NCI-H1092 (cell line): ENCODE results near the gene ZBTB45.

Experiments used
- DNase-seq: peaks from one replicate; lab custom pipeline; 2025; lab: John Stamatoyannopoulos, UW

ZBTB45 gene

DNA sequence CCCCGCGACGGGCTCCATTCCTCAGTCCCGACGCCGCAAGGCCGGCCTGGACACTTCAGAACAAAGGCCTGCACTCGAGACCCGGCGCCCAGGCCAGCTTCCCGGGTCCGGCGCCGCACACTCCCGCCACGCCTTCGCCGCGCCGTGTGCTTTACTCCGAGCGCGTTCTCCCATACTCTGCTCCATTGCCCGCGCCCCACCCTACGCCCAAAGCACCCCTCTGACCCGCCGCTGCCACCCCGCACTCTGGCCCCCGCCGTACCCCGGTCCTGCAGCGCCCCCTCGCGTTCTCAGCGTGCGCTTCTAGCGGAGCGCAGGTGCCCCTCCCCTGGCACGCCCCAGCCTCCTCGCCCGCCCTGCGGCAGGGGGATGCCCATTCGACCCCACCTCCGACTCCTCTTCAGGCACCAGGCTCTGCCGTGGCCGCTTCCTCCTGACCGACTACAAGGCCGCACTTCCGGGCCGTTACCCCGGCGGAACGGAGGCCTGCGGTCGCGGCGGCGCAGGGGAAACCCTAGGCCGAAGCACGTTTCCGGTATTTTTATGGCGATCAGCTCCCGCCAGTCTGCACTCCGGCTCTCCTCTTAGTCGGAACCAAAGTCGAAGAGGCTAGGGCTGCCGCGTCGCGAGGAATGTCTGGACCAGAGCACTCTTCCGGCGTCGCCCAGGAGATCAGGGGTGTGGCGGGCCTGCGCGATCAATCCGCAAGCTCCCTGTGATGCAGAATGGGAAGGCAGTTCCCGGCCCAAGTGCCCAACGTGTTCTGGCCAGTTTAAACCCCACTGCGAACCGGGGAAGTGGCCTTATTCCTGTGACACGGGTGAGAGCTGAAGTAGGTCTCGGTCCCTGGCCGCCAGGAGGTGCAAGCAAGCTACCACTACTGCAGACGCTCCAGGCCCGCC is at the start of gene ZBTB45:
TSS of gene ZBTB45 (minus strand) at position 456 of the 902 bp plus-strand sequence. CDS start 2,137 bp downstream, outside the sequence.
- DNase-seq = peak; percentile 90

DNA sequence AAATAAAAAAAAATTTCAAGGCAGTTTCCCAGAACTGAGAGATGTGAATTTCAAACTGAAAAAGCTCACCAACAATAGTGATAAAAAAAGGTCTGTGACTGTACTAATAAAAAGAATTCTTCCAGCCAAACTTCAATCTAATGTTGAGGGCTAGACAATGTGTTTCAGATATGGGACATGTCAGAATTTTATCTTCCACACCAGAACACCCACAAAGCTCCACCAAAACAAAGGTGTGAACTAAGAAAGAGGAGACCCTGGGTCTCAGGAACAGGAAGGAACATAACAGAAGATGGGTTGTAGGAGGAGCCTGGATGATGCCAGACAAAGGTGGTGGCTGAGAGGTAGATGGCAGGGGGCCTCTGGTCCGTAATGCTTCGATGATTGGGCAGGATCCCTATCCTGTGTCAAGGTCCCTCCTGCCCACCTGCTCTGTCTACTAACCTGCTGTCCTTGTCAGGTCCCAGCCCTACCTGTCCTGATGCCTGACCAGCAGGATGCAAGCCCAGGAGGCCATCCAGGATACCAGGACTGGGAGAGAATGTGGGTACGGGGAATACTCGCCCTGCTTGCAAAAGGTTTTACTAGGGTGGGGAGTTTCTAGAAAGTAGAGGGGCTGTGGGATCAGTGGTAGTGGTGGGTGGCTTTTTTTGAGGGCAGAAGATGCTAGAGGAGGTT is 49.0 kb upstream of the ZBTB45 start:
- no peak for DNase-seq

DNA sequence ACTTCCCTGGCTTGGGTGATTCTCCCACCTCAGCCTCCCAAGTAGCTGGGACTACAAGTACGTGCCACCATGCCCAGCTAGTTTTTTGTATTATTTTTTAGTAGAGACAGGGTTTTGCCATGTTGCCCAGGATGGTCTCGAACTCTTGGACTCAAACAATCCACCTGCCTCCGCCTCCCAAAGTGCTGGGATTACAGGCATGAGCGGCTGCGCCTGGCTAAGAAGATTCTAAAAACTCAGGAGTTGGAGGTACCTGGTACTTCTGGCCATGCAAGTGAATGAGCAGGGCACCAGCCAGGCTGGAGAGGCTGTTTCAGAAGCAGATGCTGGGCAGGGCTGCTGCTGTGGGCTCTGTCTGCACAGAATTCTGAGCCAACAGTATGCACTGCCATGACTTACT is 47.4 kb upstream of the ZBTB45 start:
- DNase-seq = no peak

DNA sequence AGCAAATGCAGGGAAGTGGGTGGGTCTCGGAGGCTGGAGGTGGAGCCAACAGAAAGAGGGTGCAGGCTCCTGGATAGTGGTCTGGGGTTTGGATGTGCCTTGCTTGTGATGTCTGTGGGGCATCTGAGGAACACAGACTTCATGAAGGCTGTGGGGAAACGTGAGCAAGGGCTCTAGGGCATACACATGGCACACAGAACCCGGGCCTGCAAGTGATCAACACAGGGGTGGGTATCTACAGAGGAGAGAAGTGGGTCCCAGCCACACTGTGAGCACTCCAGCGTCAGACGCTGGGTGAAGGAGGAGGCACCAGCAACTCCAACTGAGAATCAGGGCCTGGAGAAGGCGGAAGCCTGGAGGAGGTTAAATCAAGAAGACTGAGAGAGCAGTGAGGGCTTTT is 44.2 kb upstream of the ZBTB45 start:
- DNase-seq = no peak

DNA sequence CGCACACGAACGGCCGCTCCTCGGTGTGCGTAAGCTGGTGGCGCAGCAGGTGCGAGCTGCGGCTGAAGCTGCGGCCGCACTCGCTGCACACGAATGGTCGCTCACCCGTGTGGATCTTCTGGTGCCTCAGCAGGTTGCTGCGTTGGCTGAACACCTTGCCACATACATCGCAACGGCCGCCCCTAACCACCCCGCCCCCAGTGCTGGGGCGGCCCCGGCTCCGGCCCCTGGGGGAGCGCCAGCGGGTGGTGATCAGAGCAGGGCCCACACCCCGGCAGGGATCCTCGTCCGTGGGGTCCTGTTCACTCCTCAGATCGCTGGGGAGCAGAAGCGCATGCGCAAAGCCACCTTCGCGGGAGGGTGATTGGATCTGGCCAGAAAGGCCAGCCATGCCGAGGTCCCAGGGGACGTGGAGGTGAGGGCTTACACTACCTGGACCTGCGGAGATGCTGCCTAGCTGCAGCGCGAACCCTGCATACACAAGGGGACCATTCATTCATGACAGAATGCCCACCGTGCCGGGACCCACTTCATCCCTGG is 43.5 kb upstream of the ZBTB45 start:
- no peak for DNase-seq

DNA sequence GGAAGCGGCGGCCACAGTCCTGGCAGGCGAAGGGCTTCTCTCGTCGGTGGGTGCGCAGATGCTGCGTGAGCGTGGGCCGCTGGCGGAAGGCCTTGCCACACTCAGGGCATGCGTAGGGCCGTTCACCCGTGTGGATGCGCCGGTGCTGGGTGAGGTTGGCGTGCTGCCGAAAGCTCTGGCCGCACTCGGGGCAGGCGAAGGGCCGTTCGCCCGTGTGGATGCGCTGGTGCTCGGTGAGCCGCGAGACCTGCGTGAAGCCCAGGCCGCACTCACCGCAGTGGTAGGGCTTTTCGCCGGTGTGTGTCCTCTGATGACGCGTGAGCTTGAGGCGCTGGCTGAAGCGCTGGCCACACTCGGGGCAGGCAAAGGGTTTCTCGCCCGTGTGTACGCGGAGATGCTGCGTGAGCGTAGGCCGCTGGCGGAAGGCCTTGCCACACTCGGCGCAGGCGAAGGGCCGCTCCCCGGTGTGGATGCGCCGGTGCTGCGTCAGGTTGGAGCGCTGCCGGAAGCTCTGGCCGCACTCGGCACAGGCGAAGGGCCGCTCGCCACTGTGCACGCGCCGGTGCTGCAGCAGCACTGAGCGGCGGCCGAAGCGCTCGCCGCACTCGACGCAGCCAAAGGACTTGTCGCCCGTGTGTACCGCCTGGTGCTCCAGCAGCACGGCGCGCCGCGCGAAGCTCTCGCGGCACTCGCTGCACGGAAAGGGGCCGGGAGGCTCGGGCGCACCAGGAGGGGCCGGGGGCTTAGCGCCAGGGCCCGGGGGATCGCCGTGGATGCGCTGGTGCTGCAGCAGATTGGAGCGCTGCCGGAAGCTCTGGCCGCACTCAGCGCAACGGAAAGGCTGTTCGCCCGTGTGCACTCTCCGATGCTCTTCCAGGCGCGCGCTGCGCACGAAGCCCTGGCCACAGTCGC is 42.8 kb upstream of the ZBTB45 start:
- DNase-seq = no peak

DNA sequence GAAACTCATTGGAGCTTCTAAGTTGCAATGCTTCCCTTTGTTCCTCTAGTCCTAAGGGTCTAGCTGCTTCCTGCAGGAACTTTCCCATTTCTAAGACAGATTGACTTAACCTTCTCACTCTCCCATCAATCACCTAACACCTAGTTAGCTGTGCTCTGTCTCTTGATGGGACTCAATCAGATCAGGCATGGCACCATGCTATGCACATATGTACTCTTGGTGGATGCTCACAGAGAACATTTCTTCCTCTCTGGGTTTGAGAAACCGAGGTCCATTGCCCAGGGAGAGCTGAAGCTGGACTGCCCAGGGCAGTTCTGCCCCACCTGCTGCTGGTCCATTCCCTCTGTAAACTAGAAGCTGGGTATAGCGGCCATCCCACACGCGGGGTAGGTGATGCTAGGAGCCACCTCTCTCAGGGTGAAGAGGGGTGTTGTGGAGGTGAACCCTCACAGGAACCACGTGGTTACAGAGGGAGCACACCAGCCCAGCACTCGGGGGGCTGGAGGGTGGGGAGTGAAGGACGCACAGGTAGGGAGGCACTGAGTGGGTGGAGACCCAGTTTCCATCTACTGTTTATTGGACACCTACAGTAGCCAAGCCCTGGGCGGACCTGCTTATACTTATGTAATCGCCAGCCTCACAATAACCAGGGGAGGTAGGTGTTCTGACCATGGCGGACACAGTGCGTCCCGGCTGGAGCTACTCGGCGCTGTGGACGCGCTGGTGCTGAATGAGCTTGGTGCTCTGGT is 41.9 kb upstream of the ZBTB45 start:
- DNase-seq = no peak

DNA sequence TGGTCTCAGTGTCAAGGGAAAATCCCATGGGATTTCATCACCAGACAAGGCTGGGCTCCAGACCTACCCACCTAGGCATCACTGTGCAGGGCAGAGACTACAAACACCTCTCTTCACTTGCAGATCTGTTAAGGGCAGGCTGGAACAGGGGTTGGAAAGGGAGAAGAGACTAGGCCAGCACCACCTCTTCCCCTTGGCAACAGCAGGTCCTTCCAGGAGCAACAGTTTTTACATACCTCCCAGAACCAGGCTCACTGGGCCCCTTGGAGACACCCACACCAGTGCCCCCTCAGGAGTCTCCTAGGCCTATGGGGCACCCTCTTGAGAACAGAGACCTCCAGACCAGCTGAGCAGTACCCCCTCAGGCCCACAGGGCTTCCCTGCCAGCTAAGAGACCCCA is 41.3 kb upstream of the ZBTB45 start:
- no peak for DNase-seq

DNA sequence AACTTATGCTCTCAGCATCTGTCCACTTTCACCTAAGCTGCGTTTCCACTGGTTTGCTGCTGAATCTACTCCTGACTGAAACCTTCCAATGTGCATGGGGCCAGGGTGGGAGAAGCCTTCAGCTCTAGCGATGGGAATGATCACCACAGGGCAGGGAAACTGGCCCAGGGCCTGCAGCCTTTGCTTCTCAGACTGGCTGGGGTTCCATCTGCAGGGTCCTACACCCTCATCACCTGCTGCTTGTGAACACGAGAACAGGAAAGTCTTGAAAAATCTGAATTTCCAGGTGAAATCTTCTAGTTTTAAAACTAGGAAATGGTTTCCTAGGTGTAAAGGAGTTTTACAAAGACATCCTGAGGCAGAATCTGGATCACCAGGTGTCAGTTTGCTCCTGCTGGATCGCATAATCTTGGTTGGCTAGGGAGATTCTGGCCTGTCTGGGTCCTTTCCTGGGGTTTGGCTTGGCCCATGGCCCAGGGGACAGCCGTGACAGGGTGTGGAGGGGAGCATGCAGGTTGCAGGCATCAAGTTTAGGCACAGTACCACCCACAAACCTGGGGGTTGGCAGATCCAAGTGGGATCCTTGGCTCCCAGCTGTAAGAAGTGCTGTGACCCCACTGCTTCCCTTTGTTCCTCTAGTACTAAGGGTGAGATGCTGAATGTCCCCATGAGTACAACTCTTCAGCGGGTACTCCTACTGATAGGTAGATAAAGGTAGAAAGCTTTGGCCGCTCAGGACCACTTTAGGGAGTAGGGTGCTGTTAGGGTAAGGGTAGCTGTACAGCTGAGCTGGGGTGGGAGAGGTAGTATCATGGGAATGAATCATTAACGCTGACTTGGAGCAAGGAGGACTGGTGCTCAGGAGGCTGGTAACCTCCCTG is 40.6 kb upstream of the ZBTB45 start:
- DNase-seq = no peak

DNA sequence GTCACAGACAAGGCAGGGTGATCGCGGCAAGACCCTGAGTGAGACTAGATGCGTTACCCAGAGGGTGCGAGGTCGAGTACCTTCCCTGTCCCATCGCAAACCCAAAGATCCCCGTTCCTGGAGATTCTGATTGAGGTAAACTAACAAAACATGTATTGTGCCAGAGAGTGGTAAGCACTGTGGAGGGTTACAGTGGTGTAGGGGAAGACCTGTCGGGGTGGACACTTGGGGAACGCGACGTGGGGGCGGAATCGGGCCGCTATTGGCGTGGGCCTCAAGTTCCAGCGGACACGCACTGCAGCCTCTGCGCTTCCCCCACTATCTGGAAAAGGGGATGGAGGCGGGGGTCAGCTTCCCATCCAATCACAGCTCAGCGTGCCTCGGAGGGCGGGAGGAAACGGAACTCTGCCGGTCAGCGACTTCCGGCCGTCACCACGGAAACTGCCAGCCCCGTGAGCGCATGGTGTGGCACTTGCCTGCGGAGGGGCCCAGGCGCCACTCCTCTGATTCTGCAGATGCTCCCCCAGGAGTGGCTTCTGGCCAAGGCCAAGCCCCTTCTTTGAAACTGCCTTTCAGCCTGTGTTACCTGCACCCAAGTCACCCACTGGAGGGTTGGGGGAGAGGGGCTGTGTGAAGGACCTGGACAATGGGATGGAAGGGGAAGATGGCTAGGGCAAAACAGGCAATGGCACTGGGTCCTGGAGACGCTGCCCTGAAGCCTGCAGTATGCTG is 39.8 kb upstream of the ZBTB45 start:
- no peak for DNase-seq

DNA sequence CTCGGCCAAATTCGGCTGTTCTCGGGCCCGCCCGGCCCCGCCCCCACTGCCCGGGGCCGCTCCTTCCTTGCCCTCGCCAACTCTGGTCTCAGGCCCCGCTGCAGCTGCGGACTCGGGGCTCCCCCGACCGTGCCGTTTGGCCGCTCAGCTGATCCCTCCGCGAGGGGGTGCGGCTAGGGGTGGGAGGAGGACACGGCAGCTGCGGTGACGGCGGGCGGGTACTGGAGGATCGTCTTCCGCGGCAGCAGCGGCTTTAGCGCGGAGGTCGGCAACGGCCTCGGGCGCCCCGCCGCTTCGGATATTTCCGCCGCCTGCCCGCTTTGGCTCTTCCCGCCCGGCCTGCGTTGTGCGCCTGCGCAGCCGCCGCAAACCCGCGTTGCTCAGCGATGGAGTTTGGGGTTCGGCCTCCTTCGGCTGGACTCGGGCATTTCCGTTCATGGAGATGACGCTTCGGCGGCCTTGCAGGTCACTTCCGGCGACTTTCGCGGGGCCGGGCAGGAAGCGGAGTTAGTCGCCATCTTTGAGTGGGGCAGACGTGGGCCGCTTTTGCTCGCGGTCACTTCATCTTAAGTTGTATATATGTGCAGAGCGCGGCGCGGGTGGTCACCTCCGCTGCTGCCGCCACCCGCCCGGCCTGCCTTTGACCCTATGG is 39.1 kb upstream of the ZBTB45 start:
- DNase-seq = no peak

DNA sequence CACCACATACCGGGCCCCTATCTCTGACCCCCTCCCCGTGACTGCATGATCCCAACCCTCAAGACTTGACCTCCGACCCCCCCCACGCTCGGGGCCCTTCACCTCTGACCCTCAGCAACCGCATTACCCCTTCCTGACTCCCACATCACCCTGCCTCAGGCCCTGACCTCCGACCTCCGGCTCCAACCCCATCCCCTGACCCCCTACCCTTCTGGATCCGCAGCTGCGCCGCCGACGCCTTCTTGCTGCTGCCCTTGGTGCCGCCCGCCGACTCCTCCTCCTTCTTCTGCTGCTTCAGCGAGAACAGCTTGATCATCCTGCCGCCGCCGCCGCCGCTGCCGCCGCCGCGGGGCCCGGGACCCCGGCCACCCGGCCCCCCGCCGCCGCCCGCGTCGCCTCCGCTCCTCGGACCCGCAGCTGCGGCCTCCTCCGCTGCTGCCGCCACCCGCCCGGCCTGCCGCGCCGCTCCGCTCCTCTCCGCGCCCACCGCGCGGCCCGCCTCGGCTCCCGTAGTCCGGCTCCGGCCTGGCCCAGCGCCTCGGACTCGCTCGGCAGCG is 38.5 kb upstream of the ZBTB45 start, which contains the start of gene UBE2M:
TSS of gene UBE2M (minus strand) at position 546 of the 557 bp plus-strand sequence. CDS start at position 316, 230 bp downstream.
- no peak for DNase-seq

DNA sequence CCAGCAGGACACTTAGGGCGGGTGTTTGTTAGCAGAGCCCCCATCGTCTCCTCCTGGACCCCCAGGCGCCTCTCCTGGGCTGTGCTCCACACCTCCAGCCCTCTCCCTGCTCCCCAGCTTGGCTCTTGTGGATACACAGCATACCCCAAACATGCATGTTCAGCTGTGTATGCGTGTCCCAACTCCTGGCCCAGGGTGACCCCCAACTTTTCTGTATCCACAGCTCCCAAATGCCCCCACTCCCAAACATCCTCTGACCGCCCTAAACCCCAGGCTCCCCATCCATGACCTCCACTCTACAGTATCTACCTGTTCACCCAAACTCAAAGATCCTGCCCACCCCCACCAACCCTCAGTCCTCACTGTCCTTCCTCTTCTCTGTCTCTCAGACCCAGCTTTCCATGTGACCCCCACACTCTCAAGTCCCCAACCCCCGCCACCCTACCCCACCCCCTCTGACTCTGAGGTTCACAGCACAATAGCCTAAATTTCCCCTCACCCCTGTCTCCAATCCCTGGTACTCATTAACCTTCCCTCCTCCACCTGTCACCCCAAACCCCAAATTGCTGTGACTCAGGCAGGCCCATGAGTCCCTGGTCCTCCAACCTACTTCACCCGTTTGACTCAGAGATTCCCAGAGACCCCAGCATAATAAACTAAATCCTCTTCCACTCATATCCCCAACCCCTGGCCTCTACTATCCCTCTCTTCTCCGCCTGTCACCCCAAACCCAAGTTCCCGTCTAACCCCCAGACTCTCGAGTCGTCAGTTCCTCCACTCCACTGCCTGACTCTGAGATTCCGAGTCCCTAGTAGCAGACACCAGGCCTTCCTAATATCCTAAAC is 37.8 kb upstream of the ZBTB45 start:
- DNase-seq = no peak

DNA sequence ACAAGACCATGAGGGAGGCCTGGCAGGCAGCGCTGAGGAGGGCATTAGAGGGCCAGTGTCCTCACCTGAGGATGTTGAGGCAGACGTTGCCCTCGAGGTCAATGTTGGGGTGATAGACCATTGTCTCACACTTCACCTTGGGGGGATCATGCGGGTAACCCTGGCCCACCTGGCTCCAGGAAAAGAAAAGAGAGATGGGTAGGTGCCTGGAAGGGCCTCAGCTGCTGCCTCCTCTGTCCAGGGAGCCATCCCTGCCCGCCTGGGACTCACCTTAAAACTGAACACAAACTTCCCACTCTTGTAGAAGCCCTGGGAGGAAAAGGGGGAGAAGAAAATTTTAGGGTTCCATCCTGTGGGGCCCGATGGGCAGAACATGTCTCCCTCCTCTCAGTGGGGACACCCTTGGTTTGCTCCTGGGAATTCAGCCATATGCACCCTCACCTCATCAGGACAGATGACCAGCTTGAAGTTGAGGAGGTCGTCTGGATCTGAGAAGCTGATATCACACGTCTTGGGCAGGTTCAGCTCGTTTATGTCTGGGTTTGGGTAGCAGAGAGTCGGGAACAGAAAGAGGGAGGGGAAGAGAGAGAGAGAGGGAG is 37.1 kb upstream of the ZBTB45 start:
- DNase-seq = no peak

DNA sequence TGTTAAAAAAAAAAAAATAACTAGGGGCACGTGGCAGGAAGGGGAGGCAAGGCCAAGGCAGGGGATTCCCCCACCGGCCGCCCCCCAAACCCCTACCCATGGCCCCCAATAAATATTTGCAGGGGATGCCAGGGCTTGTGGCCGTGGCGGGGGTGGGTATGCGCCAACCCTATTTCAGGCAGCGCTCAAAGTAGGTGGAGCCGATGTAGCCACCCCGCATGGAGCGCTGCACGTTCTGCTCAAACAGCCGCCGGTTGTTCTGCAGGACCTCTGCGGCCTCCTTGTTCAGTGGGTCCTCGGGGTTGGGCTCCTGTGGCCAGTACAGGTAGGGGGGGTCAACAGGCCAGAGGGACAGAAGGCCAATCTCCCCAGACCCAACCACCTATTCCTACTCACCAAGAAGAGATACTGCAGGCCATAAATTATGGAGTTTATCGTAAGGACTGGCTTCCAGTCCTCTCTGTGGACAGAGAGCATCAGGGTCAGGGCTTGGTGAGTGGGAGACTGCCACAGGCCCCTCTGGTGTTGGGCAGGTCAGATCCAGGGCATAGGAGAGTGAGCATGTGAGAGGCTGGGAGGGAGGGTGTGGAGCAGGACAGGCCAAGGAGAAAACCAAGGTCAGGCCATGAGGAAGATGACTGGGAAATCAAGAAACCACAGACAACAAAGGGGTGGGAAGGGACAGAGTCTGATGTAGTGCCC is 36.5 kb upstream of the ZBTB45 start:
- DNase-seq = no peak

DNA sequence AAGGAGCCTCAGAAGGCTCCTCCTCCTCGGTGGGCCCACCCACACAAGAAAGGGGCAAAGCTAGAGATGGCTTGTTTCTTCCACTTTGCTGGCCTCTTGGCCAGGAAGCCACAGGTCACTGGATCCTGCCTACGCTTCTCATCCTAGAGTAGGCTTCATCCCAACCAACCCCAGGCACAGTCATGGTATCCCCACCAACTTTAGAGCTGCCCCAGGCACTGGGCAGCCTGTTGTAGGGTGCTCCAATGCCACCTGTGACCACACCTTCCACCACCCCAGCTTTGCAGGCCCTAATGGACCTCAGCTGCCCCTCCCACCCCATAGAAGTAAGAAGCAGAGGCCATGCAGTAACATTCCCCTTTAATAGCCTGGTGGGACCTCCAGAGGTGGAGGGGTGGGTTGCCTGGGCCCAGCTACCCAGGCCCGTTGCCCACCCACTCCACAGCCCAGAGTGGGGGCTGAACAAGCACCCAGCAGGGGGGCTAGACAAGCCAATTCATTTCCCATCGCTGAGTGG is 35.8 kb upstream of the ZBTB45 start:
- DNase-seq = no peak
